Embryonic facial prominence (tissue), 1 donor: ENCODE data around the gene DLGAP1.

ENCODE experiments used
- DNase-seq: peaks from one replicate; pipeline ENCODE4 v3.0.0-alpha.2; 2016; ENCODE audit errors: extremely low spot score

Gene DLGAP1

GRCh38 chr18:3451183-3451988 is 1003.7 kb downstream of the DLGAP1 start:
- peak; percentile 88 for DNase-seq

DNA sequence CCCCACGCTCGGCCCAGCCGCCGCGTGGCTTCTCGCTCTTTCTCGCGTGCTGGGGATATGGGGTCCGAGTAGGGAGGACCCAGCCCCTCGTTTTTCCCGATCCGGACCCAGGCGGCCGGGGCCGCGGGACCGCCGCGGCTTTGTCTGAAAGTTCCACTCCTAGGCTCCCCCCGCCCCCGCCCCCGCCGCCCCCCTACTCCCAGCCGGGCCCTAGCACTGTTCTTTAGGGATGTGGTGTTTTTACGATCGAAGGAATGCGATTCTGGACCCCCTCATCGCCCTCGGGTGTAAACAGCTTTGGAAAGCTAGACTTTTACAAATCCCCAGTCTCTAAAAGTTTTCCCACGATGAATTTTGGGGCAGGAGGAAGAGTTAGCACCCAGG is 1004.3 kb downstream of the DLGAP1 start:
- DNase-seq = no peak

DNA sequence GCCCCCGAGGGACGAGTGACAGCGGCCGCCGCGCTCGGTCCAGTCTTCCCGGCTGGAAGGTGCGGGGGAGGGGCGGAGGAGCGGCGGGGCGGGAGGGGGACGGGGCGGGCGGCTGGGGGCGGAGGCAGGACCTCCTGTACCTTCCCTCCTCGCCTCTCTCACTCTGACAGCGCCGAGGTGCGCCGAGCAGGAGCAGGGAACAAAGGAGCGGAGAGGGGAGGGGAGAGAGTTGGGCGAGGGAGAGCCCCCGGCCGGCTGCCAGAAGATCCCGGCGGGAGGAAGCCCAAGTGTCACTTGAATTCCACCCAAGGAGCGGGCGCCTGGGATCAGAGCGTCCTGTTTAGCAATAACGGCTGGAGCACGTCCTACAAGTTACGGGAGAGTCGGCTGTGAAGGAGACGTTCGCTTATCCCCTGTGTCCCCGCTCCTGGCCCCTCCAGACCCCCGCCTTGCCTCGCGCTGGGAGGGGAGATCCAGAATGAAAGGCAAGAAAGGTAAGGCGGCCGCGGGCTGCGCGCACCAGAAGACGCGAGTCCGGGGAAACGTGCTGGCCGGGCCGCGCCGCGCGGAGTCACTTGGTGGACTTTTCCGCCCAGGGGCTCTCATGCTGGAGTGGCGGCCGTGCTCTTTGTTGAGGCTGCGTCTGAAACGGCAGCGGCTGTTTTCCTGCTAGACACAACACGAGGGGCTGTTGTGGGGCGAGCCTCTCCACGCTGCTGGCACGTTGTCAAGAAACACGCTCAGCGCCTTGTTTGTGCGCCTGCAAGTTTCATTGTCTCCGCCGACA is 1004.9 kb downstream of the DLGAP1 start, which contains the start of gene TGIF1:
TSS of gene TGIF1 (plus strand) at position 161 of the 787 bp plus-strand sequence. CDS start at position 479, 318 bp downstream.
- DNase-seq = peak; percentile 80

GRCh38 chr18:3449512-3450011 is 1005.5 kb downstream of the DLGAP1 start:
- DNase-seq = peak; percentile 70

- DNase-seq = peak; percentile 55
Observed at GRCh38 chr18:3448838-3449511, 1006.1 kb downstream of the DLGAP1 start.

DNA sequence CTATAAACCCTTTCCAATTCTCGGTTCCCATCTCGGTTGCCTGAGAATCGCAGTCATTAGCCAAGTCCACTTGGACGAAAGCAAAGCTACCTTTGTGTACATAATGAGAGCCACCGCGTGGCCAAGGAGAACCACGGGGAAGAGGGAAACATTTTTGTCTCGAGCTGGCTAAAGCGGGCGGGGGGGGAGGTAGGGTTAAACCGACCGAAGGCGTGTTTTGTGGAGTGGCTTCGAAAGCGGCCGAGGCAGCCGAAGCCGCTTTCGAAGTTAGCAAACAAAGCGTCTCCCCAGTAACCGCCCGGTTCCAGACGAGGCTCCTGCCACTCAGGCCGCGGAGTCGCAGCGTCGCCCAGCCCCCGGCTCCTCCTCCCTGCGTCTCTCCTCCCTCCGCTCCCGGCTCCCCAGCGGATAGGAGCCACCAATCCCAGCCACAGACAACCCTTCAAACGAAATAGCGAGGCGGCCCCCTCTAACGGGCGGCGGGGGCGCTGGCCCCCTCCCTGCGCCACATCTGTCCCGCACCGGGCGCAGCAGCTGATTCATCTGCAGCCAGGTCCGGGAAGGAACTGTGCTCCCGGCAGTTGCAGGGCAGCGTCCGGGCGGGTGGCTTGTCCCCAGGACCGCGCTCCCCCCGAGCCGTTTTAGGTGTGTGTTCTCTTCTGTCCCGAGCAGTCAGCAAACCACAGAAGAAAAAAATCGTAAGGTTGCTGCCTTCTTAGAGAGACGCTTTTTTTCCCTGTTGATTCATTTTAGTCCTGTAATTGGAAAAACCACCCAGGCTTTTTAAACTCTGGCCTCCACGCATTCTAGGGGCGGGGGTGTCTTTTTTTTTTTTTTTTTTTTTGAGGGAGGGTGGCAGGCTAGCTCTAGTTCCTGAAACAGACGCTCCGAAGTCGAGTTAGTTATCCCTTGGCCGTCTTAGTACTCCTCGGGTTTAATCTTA is 1006.9 kb downstream of the DLGAP1 start:
- DNase-seq = peak; percentile 95

- peak; percentile 76 for DNase-seq
Observed at GRCh38 chr18:3447068-3447894, 1007.8 kb downstream of the DLGAP1 start.
